ENCODE measurements around the gene DUSP18. TPM values are rescaled to one million over a fixed set of nuclear protein-coding genes. Genes with fewer than 3 reads are reported as not detected.

Gene DUSP18
- total RNA-seq, 2 experiments from 2014 or later = 9.2 to 11.6 TPM

DNA sequence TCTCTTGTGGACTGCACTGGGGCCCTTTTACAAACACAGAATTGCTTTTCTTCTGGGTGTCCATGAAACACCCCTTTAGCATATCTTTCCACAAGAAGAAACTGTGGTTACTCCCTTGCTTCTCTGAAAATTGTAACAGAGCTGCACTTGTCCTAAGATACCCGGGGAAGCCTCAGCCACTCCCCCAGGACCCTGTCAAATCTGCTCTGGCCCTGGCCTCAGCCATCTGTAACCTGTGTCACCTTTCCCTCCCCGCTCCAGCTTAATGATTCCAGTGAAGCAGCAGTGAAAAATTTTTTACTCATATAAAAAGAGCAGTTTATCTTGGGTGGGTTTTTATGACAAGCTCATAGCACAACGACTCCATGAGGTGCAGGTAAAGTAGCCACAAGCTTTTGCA lies 3.4 kb upstream of the DUSP18 start:
- CTCF ChIA-PET = no interaction called here
- ATAC-seq (no peak), DNase-seq (no peak)
- H3K27me3 Mint-ChIP-seq = peaks cover 7% of the 10 kb centered on the region
- no peak overlapping the region for H3K4me3 Mint-ChIP-seq
- H3K4me1 Mint-ChIP-seq = peaks cover 13% of the 10 kb centered on the region
- no peak overlapping the region for H3K27ac Mint-ChIP-seq
- peaks cover 2% of the 10 kb centered on the region for H3K36me3 Mint-ChIP-seq
- no peaks in the 10 kb centered on the region for H3K9me3 Mint-ChIP-seq (ENCODE audit: low read depth)

- Mint-ChIP-seq H3K36me3 (peaks cover 6% of the 10 kb centered on the region), H3K9me3 (ENCODE audit: low read depth) (no peaks in the 10 kb centered on the region), H3K4me1 (peaks cover 16% of the 10 kb centered on the region), H3K27me3 (peaks cover 4% of the 10 kb centered on the region), H3K27ac (peak overlapping the region; percentile 62), H3K4me3 (peak overlapping the region; percentile 98)
- CTCF ChIA-PET = interaction anchor here (2.6 to 4.1 kb wide), 2 partner anchors 19 to 33 kb away, joined by 13 to 17 read pairs; partner anchors contain the start of gene SLC35E4
- no peak for DNase-seq
- ATAC-seq = no peak
Measured at GRCh38 chr22:30668386-30668710, 673 bp upstream of the DUSP18 start.

GRCh38 chr22:30667107-30667493 lies 575 bp downstream of the DUSP18 start:
- CTCF ChIA-PET = interaction anchor here (0.6 to 4.1 kb wide), 3 partner anchors 17 to 1026 kb away, joined by 4 to 17 read pairs (median 13); partner anchors contain the start of gene SLC35E4
- Mint-ChIP-seq H3K36me3 (peaks cover 12% of the 10 kb centered on the region), H3K27me3 (peaks cover 4% of the 10 kb centered on the region), H3K9me3 (ENCODE audit: low read depth) (no peaks in the 10 kb centered on the region), H3K27ac (peak overlapping the region; percentile 86), H3K4me3 (peak overlapping the region; percentile 98), H3K4me1 (peaks cover 16% of the 10 kb centered on the region)
- no peak for ATAC-seq
- no peak for DNase-seq

DNA sequence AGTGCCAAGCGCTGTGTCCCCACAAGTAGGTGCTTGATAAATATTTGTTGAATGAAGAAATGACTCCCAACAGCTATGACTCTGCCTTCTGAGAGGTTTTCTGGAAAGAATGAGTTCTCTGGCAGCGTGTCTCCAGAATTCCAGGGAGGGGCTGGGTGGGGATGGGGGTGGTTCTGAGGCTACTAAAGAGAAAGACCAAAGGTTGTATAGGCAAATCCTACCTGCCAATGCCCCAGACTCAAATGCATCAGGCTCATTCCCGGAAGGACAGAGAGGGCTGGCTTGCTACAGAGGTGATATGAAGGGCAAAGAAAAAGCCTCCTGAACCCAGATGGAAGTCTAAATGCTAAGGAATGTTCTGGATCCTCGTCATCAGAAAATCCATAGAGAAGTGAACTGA lies 1.9 kb downstream of the DUSP18 start:
- peaks cover 4% of the 10 kb centered on the region for H3K27me3 Mint-ChIP-seq
- H3K4me3 Mint-ChIP-seq = no peak overlapping the region
- peaks cover 12% of the 10 kb centered on the region for H3K36me3 Mint-ChIP-seq
- CTCF ChIA-PET = interaction anchor here (2.6 kb wide), 1 partner anchor 16 kb away, joined by 13 read pairs; no protein-coding TSS in a partner anchor
- no peak overlapping the region for H3K27ac Mint-ChIP-seq
- H3K9me3 Mint-ChIP-seq (ENCODE audit: low read depth) = no peaks in the 10 kb centered on the region
- DNase-seq (no peak), ATAC-seq (no peak)
- H3K4me1 Mint-ChIP-seq = peaks cover 16% of the 10 kb centered on the region

GRCh38 chr22:30665266-30665665 lies 2.4 kb downstream of the DUSP18 start:
- Mint-ChIP-seq H3K4me1 (peaks cover 16% of the 10 kb centered on the region), H3K9me3 (ENCODE audit: low read depth) (no peaks in the 10 kb centered on the region), H3K27me3 (peaks cover 4% of the 10 kb centered on the region), H3K27ac (no peak overlapping the region), H3K4me3 (no peak overlapping the region), H3K36me3 (peaks cover 14% of the 10 kb centered on the region)
- DNase-seq (no peak), ATAC-seq (no peak)
- CTCF ChIA-PET = no interaction called here

DNA sequence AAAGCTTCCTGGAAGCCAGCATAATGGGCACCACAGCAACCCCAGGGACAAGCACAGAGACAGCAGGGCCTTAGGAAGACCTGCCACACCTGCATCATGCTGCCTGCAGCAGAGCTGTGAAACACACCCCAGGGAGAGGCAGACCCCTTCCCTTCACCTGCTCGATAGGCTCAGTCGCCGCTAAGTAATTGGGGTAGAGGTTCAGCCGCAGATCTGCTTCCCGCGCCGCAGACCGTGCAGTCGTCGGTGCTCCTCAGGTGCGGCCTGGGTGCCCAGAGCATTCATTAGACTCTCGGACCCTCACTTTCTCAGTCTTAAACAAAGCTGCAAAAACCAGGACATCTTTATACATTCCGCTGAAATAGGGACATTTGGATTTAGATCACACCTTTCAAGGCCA lies 2.9 kb downstream of the DUSP18 start:
- CTCF ChIA-PET = no interaction called here
- Mint-ChIP-seq H3K27me3 (peaks cover 4% of the 10 kb centered on the region), H3K9me3 (ENCODE audit: low read depth) (no peaks in the 10 kb centered on the region), H3K36me3 (peaks cover 14% of the 10 kb centered on the region), H3K4me3 (no peak overlapping the region), H3K27ac (no peak overlapping the region), H3K4me1 (peaks cover 16% of the 10 kb centered on the region)
- no peak for DNase-seq
- ATAC-seq = no peak

- H3K4me3 Mint-ChIP-seq = no peak overlapping the region
- CTCF ChIA-PET = interaction anchor here (0.7 to 1.8 kb wide), 2 partner anchors 12 to 82 kb away, joined by 3 to 4 read pairs; no protein-coding TSS in a partner anchor
- no peak overlapping the region for H3K27ac Mint-ChIP-seq
- peaks cover 11% of the 10 kb centered on the region for H3K4me1 Mint-ChIP-seq
- no peak for ATAC-seq
- DNase-seq = no peak
- H3K27me3 Mint-ChIP-seq = no peaks in the 10 kb centered on the region
- H3K9me3 Mint-ChIP-seq (ENCODE audit: low read depth) = no peaks in the 10 kb centered on the region
- peaks cover 18% of the 10 kb centered on the region for H3K36me3 Mint-ChIP-seq
Measured at GRCh38 chr22:30662040-30662439, 5.6 kb downstream of the DUSP18 start.

- Mint-ChIP-seq H3K36me3 (peaks cover 7% of the 10 kb centered on the region), H3K9me3 (ENCODE audit: low read depth) (no peaks in the 10 kb centered on the region), H3K4me3 (no peak overlapping the region), H3K27ac (no peak overlapping the region), H3K4me1 (peaks cover 13% of the 10 kb centered on the region), H3K27me3 (no peaks in the 10 kb centered on the region)
- ATAC-seq (no peak), DNase-seq (no peak)
- CTCF ChIA-PET = interaction anchor here (0.7 to 1.0 kb wide), 2 partner anchors 17 to 21 kb away, joined by 3 read pairs; no protein-coding TSS in a partner anchor
Measured at GRCh38 chr22:30655532-30655931, 12.1 kb downstream of the DUSP18 start.

DNA sequence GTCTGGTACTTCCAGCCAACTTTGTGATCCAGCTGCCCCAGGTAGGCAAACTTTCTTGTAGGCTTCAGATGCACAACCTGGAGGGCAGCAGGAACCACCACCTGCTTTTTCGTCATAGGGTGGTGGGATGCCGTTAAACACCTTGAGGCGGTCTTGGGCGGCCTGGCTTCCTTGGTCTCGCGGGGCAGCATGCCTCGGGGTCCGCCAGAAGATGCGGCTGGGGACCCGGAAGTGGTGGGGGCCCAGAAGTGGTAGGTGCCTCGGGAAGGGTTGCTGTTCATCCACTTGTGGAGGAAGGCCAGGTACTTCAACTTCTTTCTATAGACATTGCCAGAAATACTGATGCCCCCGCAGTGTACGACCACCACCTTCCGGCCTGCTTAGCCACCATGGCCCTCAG lies 13.3 kb downstream of the DUSP18 start:
- H3K27me3 Mint-ChIP-seq = no peaks in the 10 kb centered on the region
- H3K27ac Mint-ChIP-seq = no peak overlapping the region
- CTCF ChIA-PET = no interaction called here
- H3K9me3 Mint-ChIP-seq (ENCODE audit: low read depth) = no peaks in the 10 kb centered on the region
- no peak for ATAC-seq
- peaks cover 3% of the 10 kb centered on the region for H3K36me3 Mint-ChIP-seq
- peaks cover 20% of the 10 kb centered on the region for H3K4me1 Mint-ChIP-seq
- DNase-seq = no peak
- H3K4me3 Mint-ChIP-seq = no peak overlapping the region

DNA sequence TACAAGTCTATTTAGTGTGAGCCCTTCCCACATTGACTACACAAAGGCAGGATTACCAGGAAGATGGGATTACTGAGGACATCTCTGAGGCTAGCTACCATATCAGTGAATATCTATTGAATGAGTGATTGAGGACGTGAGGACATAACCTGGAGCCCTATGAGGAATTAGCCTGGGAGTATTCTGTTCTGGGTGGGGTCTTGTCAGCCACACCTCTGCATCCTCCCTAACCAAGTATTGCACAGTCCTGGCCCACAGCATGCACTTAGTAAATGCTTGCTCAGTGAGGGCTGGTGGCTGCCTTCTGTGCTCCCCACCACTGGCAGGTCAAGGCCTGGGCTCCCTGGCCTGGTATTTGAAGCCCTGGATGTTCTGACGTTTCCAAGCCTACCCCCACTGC lies 14.8 kb downstream of the DUSP18 start:
- CTCF ChIA-PET = no interaction called here
- H3K9me3 Mint-ChIP-seq (ENCODE audit: low read depth) = no peaks in the 10 kb centered on the region
- H3K27me3 Mint-ChIP-seq = no peaks in the 10 kb centered on the region
- no peak for ATAC-seq
- H3K36me3 Mint-ChIP-seq = peaks cover 1% of the 10 kb centered on the region
- no peak overlapping the region for H3K4me3 Mint-ChIP-seq
- peaks cover 27% of the 10 kb centered on the region for H3K4me1 Mint-ChIP-seq
- no peak for DNase-seq
- H3K27ac Mint-ChIP-seq = no peak overlapping the region

- no peak for ATAC-seq
- no peak overlapping the region for H3K4me3 Mint-ChIP-seq
- no peaks in the 10 kb centered on the region for H3K9me3 Mint-ChIP-seq (ENCODE audit: low read depth)
- CTCF ChIA-PET = interaction anchor here (1.0 to 4.1 kb wide), 6 partner anchors 11 to 95 kb away, joined by 4 to 36 read pairs (median 4); partner anchors contain the start of genes DUSP18 and SLC35E4
- peak overlapping the region; percentile 56 for H3K27ac Mint-ChIP-seq
- no peak for DNase-seq
- H3K36me3 Mint-ChIP-seq = peaks cover 1% of the 10 kb centered on the region
- H3K27me3 Mint-ChIP-seq = no peaks in the 10 kb centered on the region
- H3K4me1 Mint-ChIP-seq = peaks cover 29% of the 10 kb centered on the region
Measured at GRCh38 chr22:30650508-30651116, 17.1 kb downstream of the DUSP18 start.

DNA sequence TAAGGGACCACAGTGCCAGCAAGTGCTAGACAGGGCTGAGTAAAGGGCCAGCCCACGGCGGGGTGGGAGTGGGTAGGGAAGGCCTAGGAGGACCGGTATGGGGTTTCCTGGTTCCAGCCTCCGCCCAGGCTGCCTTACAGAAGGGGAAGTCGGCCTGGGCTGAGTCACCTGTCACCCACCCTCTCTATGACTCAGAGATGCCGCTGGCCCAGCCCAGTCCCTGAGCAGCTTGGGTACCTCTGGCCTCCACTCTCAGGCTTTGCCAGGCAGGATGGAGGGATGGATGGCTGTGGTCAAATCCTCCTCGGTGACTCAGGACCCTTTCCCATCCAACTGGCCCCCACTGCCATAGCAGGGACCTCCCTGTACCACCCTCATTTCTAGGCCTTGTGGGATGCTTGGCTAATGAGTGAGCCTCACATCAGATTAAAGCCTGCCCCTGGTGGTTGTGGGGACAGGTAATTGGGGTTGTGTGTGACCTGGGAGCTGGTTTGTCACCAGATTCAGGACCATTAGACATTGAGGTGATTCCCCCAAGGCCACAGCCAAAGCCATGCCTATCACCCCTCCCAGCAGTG lies 18.2 kb downstream of the DUSP18 start:
- Mint-ChIP-seq H3K4me1 (peaks cover 31% of the 10 kb centered on the region), H3K4me3 (no peak overlapping the region), H3K27ac (peak overlapping the region; percentile 86), H3K9me3 (ENCODE audit: low read depth) (no peaks in the 10 kb centered on the region), H3K27me3 (no peaks in the 10 kb centered on the region), H3K36me3 (peaks cover 1% of the 10 kb centered on the region)
- CTCF ChIA-PET = interaction anchor here (0.6 to 4.1 kb wide), 11 partner anchors 9 to 436 kb away, joined by 3 to 36 read pairs (median 4); partner anchors contain the start of genes DUSP18 and SLC35E4
- ATAC-seq = peak; percentile 100
- DNase-seq = peak; percentile 90

DNA sequence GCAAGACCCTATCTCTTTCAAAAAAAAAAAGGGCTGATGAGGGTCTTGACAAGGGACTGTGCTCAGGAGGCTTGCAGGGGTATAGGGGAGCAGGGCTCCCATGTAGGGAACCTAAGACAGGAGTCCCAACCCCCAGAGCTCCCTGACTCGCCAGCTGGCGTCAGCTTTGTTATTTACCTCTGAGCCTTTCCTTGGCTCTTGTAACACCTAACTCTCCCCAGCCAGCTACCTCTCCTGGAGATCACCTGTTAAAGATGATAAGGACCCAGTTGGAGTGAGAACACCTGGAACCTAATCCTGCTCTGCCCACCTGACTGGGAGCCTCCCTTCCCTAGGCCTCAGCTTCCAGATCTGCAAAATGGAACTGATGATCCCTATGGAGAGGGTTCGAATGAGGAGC lies 18.9 kb downstream of the DUSP18 start:
- Mint-ChIP-seq H3K9me3 (ENCODE audit: low read depth) (no peaks in the 10 kb centered on the region), H3K27me3 (no peaks in the 10 kb centered on the region), H3K4me1 (peaks cover 38% of the 10 kb centered on the region), H3K4me3 (no peak overlapping the region), H3K36me3 (peaks cover 1% of the 10 kb centered on the region), H3K27ac (peak overlapping the region; percentile 86)
- CTCF ChIA-PET = interaction anchor here (0.6 to 4.1 kb wide), 6 partner anchors 8 to 142 kb away, joined by 3 to 36 read pairs (median 5); partner anchors contain the start of genes DUSP18 and SLC35E4
- DNase-seq (no peak), ATAC-seq (no peak)

DNA sequence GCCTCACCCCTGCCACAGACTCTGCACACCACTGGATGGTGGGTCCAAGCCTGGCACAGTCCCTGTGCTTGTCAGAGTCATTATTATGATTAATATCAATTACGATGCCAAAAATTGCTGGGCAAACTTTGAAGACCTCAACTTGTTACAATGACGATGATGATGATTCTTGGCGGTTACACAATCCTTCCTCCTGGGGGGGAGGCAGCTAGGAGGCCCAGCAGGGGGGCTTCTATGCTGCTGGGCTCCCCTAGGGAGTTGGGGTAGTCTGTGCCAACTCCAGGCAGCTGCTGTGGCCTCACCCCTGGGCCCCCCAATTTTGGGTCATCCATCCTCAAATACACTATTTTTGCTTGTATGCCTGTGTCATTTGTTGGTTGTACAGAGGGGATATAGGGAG lies 20.1 kb downstream of the DUSP18 start:
- ATAC-seq (no peak), DNase-seq (no peak)
- no peak overlapping the region for H3K4me3 Mint-ChIP-seq
- CTCF ChIA-PET = interaction anchor here (0.8 to 1.0 kb wide), 2 partner anchors 13 to 108 kb away, joined by 3 read pairs; no protein-coding TSS in a partner anchor
- no peaks in the 10 kb centered on the region for H3K27me3 Mint-ChIP-seq
- peaks cover 44% of the 10 kb centered on the region for H3K4me1 Mint-ChIP-seq
- H3K9me3 Mint-ChIP-seq (ENCODE audit: low read depth) = no peaks in the 10 kb centered on the region
- no peak overlapping the region for H3K27ac Mint-ChIP-seq
- H3K36me3 Mint-ChIP-seq = no peaks in the 10 kb centered on the region
